K562 (cell line): Measurements from ENCODE around the gene SGMS1. TPM values are rescaled to one million over a fixed set of nuclear protein-coding genes. Genes with fewer than 3 reads are reported as not detected.
A peak's percentile ranks its signal among the peaks of the same experiment; 100 is the strongest.

Experiments used
- CC2D1A ChIP-seq: fragments of 450-650 bp; IDR thresholded peaks from 2 replicates; pipeline ENCODE4 v1.6.1; 2017; ENCODE audit warnings: mild to moderate bottlenecking
- FOXP1 ChIP-seq: sonication (generic); formaldehyde crosslinking; IDR thresholded peaks from 2 replicates; pipeline ENCODE4 v1.8.0; 2022; ENCODE audit warnings: mild to moderate bottlenecking, missing genetic modification reagents
- GABPA ChIP-seq: fragments of 200-800 bp; sonication (Bioruptor generic); conservative IDR thresholded peaks from 2 replicates; pipeline ENCODE4 v1.6.1; 2016; ENCODE audit warnings: low read depth, missing genetic modification characterization, missing compliant biosample characterization
- KLF16 ChIP-seq: IDR thresholded peaks from 2 replicates; pipeline ENCODE4 v1.6.1; 2016; ENCODE audit warnings: antibody characterized with exemption
- LARP7 ChIP-seq: fragments of 450-650 bp; IDR thresholded peaks from 2 replicates; pipeline ENCODE4 v1.6.1; 2016
- MYC ChIP-seq, 2 experiments: fragments of 250-450 bp in 1 of 2; sonication (Bioruptor Pico) in 1 of 2; IDR thresholded peaks; 2 replicates each; pipeline versions ENCODE4 v1.5.1 to v1.6.1; 2012 to 2021; ENCODE audit warnings: low read depth in 2 of 2, borderline replicate concordance in 1 of 2, improper control_type of control experiment in 1 of 2, low read length in 1 of 2, mild to moderate bottlenecking in 1 of 2, moderate library complexity in 1 of 2
- PRPF4 ChIP-seq: fragments of 200-400 bp; formaldehyde crosslinking; IDR thresholded peaks from one replicate; pipeline ENCODE4 v1.6.1; 2017; ENCODE audit warnings: low read length, low read depth, mild to moderate bottlenecking; ENCODE audit not compliant: insufficient read depth, poor library complexity, severe bottlenecking
- TAF7 ChIP-seq: fragments of 450-650 bp; IDR thresholded peaks from 2 replicates; pipeline ENCODE4 v1.6.1; 2016; ENCODE audit warnings: missing genetic modification characterization, missing compliant biosample characterization
- TBL1XR1 ChIP-seq, 2 experiments: IDR thresholded peaks; 2 replicates each; pipeline ENCODE4 v1.6.1; 2012; ENCODE audit warnings: improper control_type of control experiment in 2 of 2, low read length in 2 of 2, mild to moderate bottlenecking in 1 of 2
- YY1 ChIP-seq, 3 experiments: IDR thresholded peaks; 2 replicates each; pipeline ENCODE4 v1.6.1; 2011; ENCODE audit warnings: low read length in 2 of 3, mild to moderate bottlenecking in 2 of 3, moderate library complexity in 2 of 3, borderline replicate concordance in 1 of 3, control low read depth in 1 of 3, low read depth in 1 of 3; ENCODE audit not compliant: insufficient read depth in 3 of 3, insufficient replicate concordance in 2 of 3, control insufficient read depth in 1 of 3, insufficient read length in 1 of 3; ENCODE audit errors: extremely low read depth in 1 of 3
- ZBTB7A ChIP-seq: IDR thresholded peaks from 2 replicates; pipeline ENCODE4 v1.6.1; 2011; ENCODE audit warnings: low read depth, mild to moderate bottlenecking, low read length, moderate library complexity, borderline replicate concordance; ENCODE audit not compliant: control insufficient read depth
- ZNF165 ChIP-seq: fragments of 250-450 bp; sonication (Bioruptor Pico); IDR thresholded peaks from 2 replicates; pipeline ENCODE4 v1.4.0; 2020; ENCODE audit warnings: borderline replicate concordance
- ZNF212 ChIP-seq: fragments of 450-650 bp; formaldehyde crosslinking; IDR thresholded peaks from 2 replicates; pipeline ENCODE4 v1.4.0; 2020; ENCODE audit warnings: mild to moderate bottlenecking
- ZNF583 ChIP-seq: fragments of 250-450 bp; sonication (Bioruptor Pico); IDR thresholded peaks from 2 replicates; pipeline ENCODE4 v1.4.0; 2020
- ZNF586 ChIP-seq: fragments of 450-650 bp; formaldehyde crosslinking; conservative IDR thresholded peaks from 2 replicates; pipeline ENCODE4 v1.4.0; 2020; ENCODE audit warnings: mild to moderate bottlenecking, moderate library complexity
- ZNF764 ChIP-seq: fragments of 250-450 bp; sonication (Bioruptor Pico); IDR thresholded peaks from 2 replicates; pipeline ENCODE4 v1.4.0; 2020; ENCODE audit warnings: low read depth, mild to moderate bottlenecking, moderate library complexity
- polyA plus RNA-seq, 8 experiments: library from polyadenylated mRNA; depleted of rRNA in 4 of 8; stranded (reverse) in 5 of 8; unstranded in 3 of 8; fragments of >200 nt; fragmentation: Nextera tagmentation in 2 of 8; fragmentation: Illumina TruSeq in 1 of 8; extraction: Ambion mirVana in 2 of 8; extraction: Trizol in 1 of 8; gene quantifications; 2 replicates each; pipeline versions ENCODE4 v1.2.1 to v1.2.3, GENCODE V29; 2011 to 2014; ENCODE audit warnings: inconsistent platforms in 1 of 8, missing spikeins in 1 of 8
- total RNA-seq, 7 experiments: library from RNA; depleted of rRNA in 6 of 7; stranded (reverse); fragments of >200 nt in 6 of 7; fragmentation: Illumina TruSeq in 2 of 7; extraction: Trizol in 2 of 7; gene quantifications; 2 replicates each; pipeline versions ENCODE4 v1.2.1 to v1.2.3, GENCODE V29; 2011 to 2021; ENCODE audit warnings: low replicate concordance in 1 of 7
- TF ChIP-seq, protein P1 (sequence below): fragments of 450-650 bp; IDR thresholded peaks from one replicate; pipeline ENCODE4 v1.6.1; 2018; ENCODE audit warnings: mild to moderate bottlenecking, moderate library complexity; ENCODE audit not compliant: partially characterized antibody
- TF ChIP-seq, protein P2 (sequence below): fragments of 250-450 bp; sonication (Bioruptor Pico); IDR thresholded peaks from 2 replicates; pipeline ENCODE4 v1.5.1; 2021; ENCODE audit warnings: mild to moderate bottlenecking
- TF ChIP-seq, protein P3 (sequence below): fragments of 250-450 bp; sonication (Bioruptor Pico); IDR thresholded peaks from 2 replicates; pipeline ENCODE4 v1.4.0; 2020; ENCODE audit warnings: mild to moderate bottlenecking, moderate library complexity, borderline replicate concordance

SGMS1 gene
- total and polyA plus RNA-seq, 9 of the 15 experiments (the other 6 are each of a cell fraction or from before 2014, with no cell fraction given), result 22.6 to 232 (median 82.2) TPM

DNA sequence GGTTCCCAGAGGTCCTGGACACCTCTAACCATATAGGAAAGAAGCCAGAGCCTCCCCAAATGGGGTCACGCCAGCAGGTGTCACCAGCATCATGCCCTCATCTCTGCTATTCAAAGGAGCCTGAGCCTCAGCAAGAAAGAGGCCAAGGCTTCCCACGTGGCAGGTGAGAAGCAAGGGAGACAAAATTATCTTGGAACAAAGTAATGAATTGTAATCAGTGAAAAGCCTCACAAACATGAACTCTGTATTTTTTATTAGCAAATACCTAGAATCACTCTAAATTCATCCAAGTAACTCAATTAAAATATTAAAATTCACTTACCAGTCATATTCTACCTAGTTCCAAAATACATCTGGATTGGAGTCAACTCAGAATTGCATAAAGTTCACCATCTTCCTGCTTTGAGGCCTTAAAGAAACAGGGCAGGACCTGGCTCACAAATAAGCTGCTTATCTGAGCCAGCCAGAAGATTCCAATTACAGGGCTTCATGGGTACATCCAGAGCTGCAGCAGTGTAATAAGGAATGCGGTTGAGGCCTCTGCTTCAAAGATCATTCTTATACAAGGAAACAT is 68.7 kb downstream of the SGMS1 start (continued):
- peak in 1 of 3 experiments; percentile 31 for TF ChIP-seq YY1 (IDR thresholded peaks at IDR 0.05; ENCODE audit: borderline replicate concordance in 1 of 3, control insufficient read depth in 1 of 3, extremely low read depth in 1 of 3, insufficient read depth in 3 of 3, insufficient read length in 1 of 3, insufficient replicate concordance in 2 of 3, low read depth in 1 of 3, low read length in 2 of 3)
- peak in 1 of 2 experiments; percentile 76; a peak in 3 of 4 replicates for TF ChIP-seq TBL1XR1 (IDR thresholded peaks at IDR 0.05; ENCODE audit: low read length in 2 of 2)
- no peak for TF ChIP-seq LARP7
- TF ChIP-seq ZNF764, result no peak
- TF ChIP-seq, protein P1, sequence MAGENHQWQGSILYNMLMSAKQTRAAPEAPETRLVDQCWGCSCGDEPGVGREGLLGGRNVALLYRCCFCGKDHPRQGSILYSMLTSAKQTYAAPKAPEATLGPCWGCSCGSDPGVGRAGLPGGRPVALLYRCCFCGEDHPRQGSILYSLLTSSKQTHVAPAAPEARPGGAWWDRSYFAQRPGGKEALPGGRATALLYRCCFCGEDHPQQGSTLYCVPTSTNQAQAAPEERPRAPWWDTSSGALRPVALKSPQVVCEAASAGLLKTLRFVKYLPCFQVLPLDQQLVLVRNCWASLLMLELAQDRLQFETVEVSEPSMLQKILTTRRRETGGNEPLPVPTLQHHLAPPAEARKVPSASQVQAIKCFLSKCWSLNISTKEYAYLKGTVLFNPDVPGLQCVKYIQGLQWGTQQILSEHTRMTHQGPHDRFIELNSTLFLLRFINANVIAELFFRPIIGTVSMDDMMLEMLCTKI, result no peak
- TF ChIP-seq CC2D1A, result no peak
- TF ChIP-seq MYC (IDR thresholded peaks at IDR 0.05; ENCODE audit: low read depth, low read length), result peak; percentile 90
- peak; percentile 63; the same call in 1 of the 2 replicates for TF ChIP-seq MYC (CRISPR knock-in tag; IDR thresholded peaks at IDR 0.05; ENCODE audit: borderline replicate concordance, low read depth)
- peak; percentile 82 for TF ChIP-seq KLF16
- TF ChIP-seq, protein P2, sequence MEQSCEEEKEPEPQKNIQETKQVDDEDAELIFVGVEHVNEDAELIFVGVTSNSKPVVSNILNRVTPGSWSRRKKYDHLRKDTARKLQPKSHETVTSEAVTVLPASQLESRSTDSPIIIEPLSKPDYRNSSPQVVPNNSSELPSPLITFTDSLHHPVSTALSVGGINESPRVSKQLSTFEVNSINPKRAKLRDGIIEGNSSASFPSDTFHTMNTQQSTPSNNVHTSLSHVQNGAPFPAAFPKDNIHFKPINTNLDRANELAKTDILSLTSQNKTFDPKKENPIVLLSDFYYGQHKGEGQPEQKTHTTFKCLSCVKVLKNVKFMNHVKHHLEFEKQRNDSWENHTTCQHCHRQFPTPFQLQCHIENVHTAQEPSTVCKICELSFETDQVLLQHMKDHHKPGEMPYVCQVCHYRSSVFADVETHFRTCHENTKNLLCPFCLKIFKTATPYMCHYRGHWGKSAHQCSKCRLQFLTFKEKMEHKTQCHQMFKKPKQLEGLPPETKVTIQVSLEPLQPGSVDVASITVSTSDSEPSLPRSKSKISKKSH (CRISPR knock-in tag), result no peak
- no peak for TF ChIP-seq ZNF583 (CRISPR knock-in tag)
- no peak for TF ChIP-seq PRPF4
- TF ChIP-seq FOXP1, result no peak
- no peak for TF ChIP-seq ZNF212 (CRISPR knock-in tag)
- TF ChIP-seq, protein P3, sequence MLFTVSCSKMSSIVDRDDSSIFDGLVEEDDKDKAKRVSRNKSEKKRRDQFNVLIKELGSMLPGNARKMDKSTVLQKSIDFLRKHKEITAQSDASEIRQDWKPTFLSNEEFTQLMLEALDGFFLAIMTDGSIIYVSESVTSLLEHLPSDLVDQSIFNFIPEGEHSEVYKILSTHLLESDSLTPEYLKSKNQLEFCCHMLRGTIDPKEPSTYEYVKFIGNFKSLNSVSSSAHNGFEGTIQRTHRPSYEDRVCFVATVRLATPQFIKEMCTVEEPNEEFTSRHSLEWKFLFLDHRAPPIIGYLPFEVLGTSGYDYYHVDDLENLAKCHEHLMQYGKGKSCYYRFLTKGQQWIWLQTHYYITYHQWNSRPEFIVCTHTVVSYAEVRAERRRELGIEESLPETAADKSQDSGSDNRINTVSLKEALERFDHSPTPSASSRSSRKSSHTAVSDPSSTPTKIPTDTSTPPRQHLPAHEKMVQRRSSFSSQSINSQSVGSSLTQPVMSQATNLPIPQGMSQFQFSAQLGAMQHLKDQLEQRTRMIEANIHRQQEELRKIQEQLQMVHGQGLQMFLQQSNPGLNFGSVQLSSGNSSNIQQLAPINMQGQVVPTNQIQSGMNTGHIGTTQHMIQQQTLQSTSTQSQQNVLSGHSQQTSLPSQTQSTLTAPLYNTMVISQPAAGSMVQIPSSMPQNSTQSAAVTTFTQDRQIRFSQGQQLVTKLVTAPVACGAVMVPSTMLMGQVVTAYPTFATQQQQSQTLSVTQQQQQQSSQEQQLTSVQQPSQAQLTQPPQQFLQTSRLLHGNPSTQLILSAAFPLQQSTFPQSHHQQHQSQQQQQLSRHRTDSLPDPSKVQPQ (CRISPR knock-in tag), result no peak
- no peak; the same call in 1 of the 2 replicates for TF ChIP-seq GABPA
- no peak for TF ChIP-seq ZNF165 (CRISPR knock-in tag)
- TF ChIP-seq ZBTB7A, result no peak
- TF ChIP-seq ZNF586 (CRISPR knock-in tag), result no peak
- no peak for TF ChIP-seq TAF7 (tag)
